Aorta (tissue), 5 donors: Measurements from ENCODE around the gene LMTK3. TPM values are rescaled to one million over a fixed set of nuclear protein-coding genes. Genes with fewer than 3 reads are reported as not detected.
"Not testable (repeated sequence)": the region's sequence is repeated elsewhere in the genome, so short reads cannot be mapped to it uniquely, and the experiment has no call there.

ENCODE experiments used
- ATAC-seq: fragments of 200-7000 bp; cut with Tn5 transposase; one replicate; pipeline ENCODE4 v1.9.1; 2022; ENCODE audit warnings: moderate library complexity; ENCODE audit not compliant: low FRiP score
- DNase-seq, 2 donors: peaks; one replicate each; pipeline ENCODE4 v3.0.0-alpha.2; 2020
- H3K27ac ChIP-seq, 2 donors: one replicate each; pipeline ENCODE4 v1.5.1; 2013; ENCODE audit warnings: low read length in 2 of 2, mild to moderate bottlenecking in 2 of 2, moderate library complexity in 2 of 2, control low read depth in 1 of 2, inconsistent platforms in 1 of 2, low read depth in 1 of 2
- H3K27me3 ChIP-seq, 2 donors: one replicate each; pipeline ENCODE4 v1.6.1; 2013; ENCODE audit warnings: control low read depth in 1 of 2, low read length in 1 of 2, mild to moderate bottlenecking in 1 of 2, moderate library complexity in 1 of 2; ENCODE audit not compliant: insufficient read depth in 2 of 2, control insufficient read depth in 1 of 2
- H3K36me3 ChIP-seq, 2 donors: one replicate each; pipeline ENCODE4 v1.6.1; 2013; ENCODE audit warnings: control low read depth in 1 of 2, low read length in 1 of 2, mild to moderate bottlenecking in 1 of 2; ENCODE audit not compliant: insufficient read depth in 2 of 2, control insufficient read depth in 1 of 2
- H3K4me1 ChIP-seq, 2 donors: one replicate each; pipeline ENCODE4 v1.6.1; 2013; ENCODE audit warnings: low read length in 2 of 2, control low read depth in 1 of 2, mild to moderate bottlenecking in 1 of 2, moderate library complexity in 1 of 2; ENCODE audit not compliant: insufficient read depth in 2 of 2, control insufficient read depth in 1 of 2
- H3K4me3 ChIP-seq, 2 donors: one replicate each; pipeline ENCODE4 v1.5.1; 2013; ENCODE audit warnings: low read length in 2 of 2, control low read depth in 1 of 2, mild to moderate bottlenecking in 1 of 2
- H3K9me3 ChIP-seq: one replicate; pipeline ENCODE4 v1.6.1; 2013; ENCODE audit warnings: mild to moderate bottlenecking, low read length; ENCODE audit not compliant: control insufficient read depth
- WGBS, 2 donors: extraction: QIAGEN DNeasy Blood & Tissue Kit; methylation state at CpG; one replicate each; pipeline ENCODE4 v1.1.7; 2013; 5-methylcytosine and 5-hydroxymethylcytosine counted together
- intact Hi-C, 2 donors: fragments of 100-400 bp; cut with DNase I; formaldehyde crosslinking; loops; one replicate each; pipeline versions ENCODE4 v1.14.2 to v1.15.0; 2022
- polyA plus RNA-seq, 2 donors: library from polyadenylated mRNA; stranded (reverse); fragments of 200-250 nt; gene quantifications; one replicate each; pipeline ENCODE4 v1.2.3, GENCODE V29; 2013
- total RNA-seq, 2 donors: library from RNA; stranded (reverse); fragmentation: NEBNext Ultra II Directional; extraction: Animal tissue kit (Norgen Biotek cat#: 25700); gene quantifications; one replicate each; pipeline ENCODE4 v1.2.1, GENCODE V29; 2021
- donor health status: healthy with polysubstance abuse.
- donor health status: Bipolar disorder and iron deficiency.
- donor health status: DM: no; HTN: no; CAD: no.
- donor health status: DM: no; HTN: no; CAD: no.
- donor health status: DM: yes; HTN: yes; CAD: no.

The LMTK3 gene
- total and polyA plus RNA-seq, 4 donors: 0.51 to 4.2 (median 0.98) TPM

GRCh38 chr19:48495396-48495795 is 16.2 kb downstream of the LMTK3 start:
- Histone ChIP-seq H3K4me1 (no peaks in the 10 kb centered on the region), H3K27me3 (no peaks in the 10 kb centered on the region), H3K27ac (no peak overlapping the region), H3K4me3 (no peak overlapping the region), H3K9me3 (no peaks in the 10 kb centered on the region), H3K36me3 (no peaks in the 10 kb centered on the region)
- ATAC-seq (no peak), DNase-seq (no peak)
- 80 to 85% methylated on average over 6 of the region's 6 CpGs for WGBS, 2 donors
- intact Hi-C loops: no loop called here

- ATAC-seq (no peak), DNase-seq (no peak)
- Histone ChIP-seq H3K36me3 (no peaks in the 10 kb centered on the region), H3K4me1 (no peaks in the 10 kb centered on the region), H3K27me3 (no peaks in the 10 kb centered on the region), H3K4me3 (peak overlapping the region in 1 of 2 donors; percentile 2), H3K27ac (no peak overlapping the region), H3K9me3 (no peaks in the 10 kb centered on the region)
- WGBS, 2 donors: 6% methylated on average over 44 to 70 of the region's 70 CpGs
- intact Hi-C loops: no loop called here
Measured at GRCh38 chr19:48493718-48494401, 17.8 kb downstream of the LMTK3 start.

GRCh38 chr19:48492925-48493717 is 18.5 kb downstream of the LMTK3 start:
- H3K4me3 ChIP-seq: peak overlapping the region in 1 of 2 donors; percentile 2
- H3K9me3 ChIP-seq: no peaks in the 10 kb centered on the region
- no peaks in the 10 kb centered on the region for H3K27me3 ChIP-seq
- no peaks in the 10 kb centered on the region for H3K36me3 ChIP-seq
- H3K27ac ChIP-seq: no peak overlapping the region
- H3K4me1 ChIP-seq: no peaks in the 10 kb centered on the region
- WGBS, 2 donors: 2 to 3% methylated on average over 46 to 47 of the region's 47 CpGs
- ATAC-seq (peak; percentile 94), DNase-seq (peak; percentile 97 to 98)
- intact Hi-C loops: no loop called here

DNA sequence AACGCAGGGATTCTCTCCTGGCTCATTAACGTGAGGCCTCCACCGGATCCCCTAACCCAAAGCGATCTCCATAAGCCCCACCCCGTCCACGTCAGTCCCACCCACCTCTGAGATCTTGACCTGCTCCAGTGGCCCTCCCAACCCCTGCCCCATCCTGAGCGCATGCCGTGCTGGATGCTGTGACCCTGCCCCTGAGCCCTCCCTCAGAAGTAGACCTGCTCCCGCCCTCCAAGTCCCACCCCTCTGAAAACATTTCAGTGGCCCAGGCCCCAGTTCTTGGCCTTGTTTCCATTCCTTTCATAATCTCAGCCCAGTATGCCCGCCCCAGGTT is 19.9 kb downstream of the LMTK3 start:
- Histone ChIP-seq H3K27me3 (no peaks in the 10 kb centered on the region), H3K4me3 (no peak overlapping the region), H3K36me3 (no peaks in the 10 kb centered on the region), H3K9me3 (no peaks in the 10 kb centered on the region), H3K4me1 (no peaks in the 10 kb centered on the region), H3K27ac (no peak overlapping the region)
- no peak for DNase-seq
- 33 to 37% methylated on average over 10 of the region's 10 CpGs for WGBS, 2 donors
- no peak for ATAC-seq
- intact Hi-C loops: no loop called here

- WGBS, 2 donors: 6 to 10% methylated on average over 36 to 50 of the region's 50 CpGs
- H3K9me3 ChIP-seq: no peaks in the 10 kb centered on the region
- H3K4me3 ChIP-seq: no peak overlapping the region
- intact Hi-C loops: no loop called here
- H3K27me3 ChIP-seq: no peaks in the 10 kb centered on the region
- H3K27ac ChIP-seq: no peak overlapping the region
- no peak for DNase-seq
- ATAC-seq: no peak
- H3K4me1 ChIP-seq: no peaks in the 10 kb centered on the region
- no peaks in the 10 kb centered on the region for H3K36me3 ChIP-seq
Measured at GRCh38 chr19:48490981-48491792, 20.4 kb downstream of the LMTK3 start.

GRCh38 chr19:48489608-48490216 is 21.9 kb downstream of the LMTK3 start:
- intact Hi-C loops: loop anchor here (2.0 kb wide), 2 partner anchors 93 to 95 kb away; no protein-coding TSS in a partner anchor
- Histone ChIP-seq H3K36me3 (no peaks in the 10 kb centered on the region), H3K27me3 (no peaks in the 10 kb centered on the region), H3K4me1 (no peaks in the 10 kb centered on the region), H3K9me3 (no peaks in the 10 kb centered on the region), H3K4me3 (no peak overlapping the region), H3K27ac (no peak overlapping the region)
- DNase-seq (peak; percentile 82 to 93), ATAC-seq (no peak)
- WGBS, 2 donors: 30 to 31% methylated on average over 19 of the region's 19 CpGs

DNA sequence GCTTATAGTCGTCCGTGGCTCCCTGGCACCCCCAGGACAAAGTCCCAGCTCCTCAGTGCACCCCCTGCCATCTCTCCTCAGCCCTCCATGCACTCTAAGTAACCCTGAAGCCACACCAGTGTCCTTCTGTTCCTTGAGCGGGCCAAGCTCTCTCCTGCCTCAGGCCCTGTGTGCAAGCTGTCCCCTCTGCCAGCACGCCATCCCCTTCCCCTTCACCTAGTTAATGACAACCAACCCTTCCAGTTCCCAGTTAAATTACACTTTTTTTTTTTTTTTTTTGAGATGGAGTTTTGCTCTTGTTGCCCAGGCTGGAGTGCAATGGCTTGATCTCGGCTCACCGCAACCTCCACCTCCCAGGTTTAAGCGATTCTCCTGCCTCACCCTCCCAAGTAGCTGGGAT is 23.2 kb downstream of the LMTK3 start:
- H3K4me1 ChIP-seq, H3K4me3 ChIP-seq, DNase-seq, H3K9me3 ChIP-seq, H3K36me3 ChIP-seq, ATAC-seq, H3K27me3 ChIP-seq: not testable (repeated sequence)
- intact Hi-C loops: loop anchor here (2.0 kb wide), 2 partner anchors 94 to 96 kb away; no protein-coding TSS in a partner anchor
- peak overlapping the region in 1 of 2 donors; percentile 59 for H3K27ac ChIP-seq
- 72 to 74% methylated on average over 7 of the region's 7 CpGs for WGBS, 2 donors

DNA sequence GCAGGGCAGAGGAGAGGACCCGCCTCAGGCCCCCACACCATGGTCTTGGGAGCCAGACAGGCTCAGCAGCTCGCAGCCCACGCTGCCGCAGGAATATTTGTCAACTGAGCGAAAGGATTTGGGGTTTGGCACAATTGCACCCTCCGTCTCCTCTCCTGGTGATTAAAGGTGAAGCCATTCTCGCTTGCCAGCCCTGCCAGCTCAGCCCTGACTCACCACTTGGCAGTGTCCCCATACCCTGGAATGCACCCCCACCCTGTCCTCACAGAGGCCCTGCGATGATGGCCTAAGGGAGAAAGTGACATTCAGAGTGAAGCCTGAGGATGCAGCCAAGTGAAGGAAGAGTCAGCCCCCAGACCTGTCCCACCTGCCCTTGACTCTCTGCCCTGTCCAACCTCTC is 23.7 kb downstream of the LMTK3 start:
- no peaks in the 10 kb centered on the region for H3K36me3 ChIP-seq
- peak; percentile 87 to 93 for DNase-seq
- no peak overlapping the region for H3K4me3 ChIP-seq
- H3K4me1 ChIP-seq: no peaks in the 10 kb centered on the region
- no peak for ATAC-seq
- 0 to 6% methylated on average over 8 of the region's 8 CpGs for WGBS, 2 donors
- peak overlapping the region in 1 of 2 donors; percentile 59 for H3K27ac ChIP-seq
- H3K27me3 ChIP-seq: no peaks in the 10 kb centered on the region
- intact Hi-C loops: loop anchor here (2.0 kb wide), 2 partner anchors 95 to 97 kb away; no protein-coding TSS in a partner anchor
- H3K9me3 ChIP-seq: no peaks in the 10 kb centered on the region
